ENCODE results near the gene KCNG2. TPM values are rescaled to one million over a fixed set of nuclear protein-coding genes. Genes with fewer than 3 reads are reported as not detected.

KCNG2 gene
- total and polyA plus RNA-seq, 2 experiments from 2014 or later: 0.13 to 0.52 TPM

- Mint-ChIP-seq H3K4me1 (peaks cover 2% of the 10 kb centered on the region; the same call in 2 of the 3 replicates), H3K27me3 (ENCODE audit: insufficient read depth, low read depth, poor library complexity) (peaks cover 6% of the 10 kb centered on the region), H3K36me3 (ENCODE audit: low read depth) (no peaks in the 10 kb centered on the region), H3K27ac (no peak overlapping the region; the same call in 1 of the 2 replicates), H3K9me3 (no peaks in the 10 kb centered on the region), H3K4me3 (no peak overlapping the region)
- Histone ChIP-seq H4K20me1 (replicated peaks; ENCODE audit: insufficient read depth) (no peaks in the 10 kb centered on the region), H3K4me3 (no peak overlapping the region), H3K27ac (ENCODE audit: low read depth) (no peak overlapping the region), H3K27me3 (ENCODE audit: insufficient read depth) (no peaks in the 10 kb centered on the region), H3K79me2 (replicated peaks; ENCODE audit: insufficient read depth) (no peaks in the 10 kb centered on the region), H3K36me3 (ENCODE audit: insufficient read depth) (no peaks in the 10 kb centered on the region), H3F3A (replicated peaks; ENCODE audit: low read depth) (no peaks in the 10 kb centered on the region), H3K4me1 (ENCODE audit: insufficient read depth) (no peaks in the 10 kb centered on the region), H3K4me2 (no peak overlapping the region), H2AFZ (no peak overlapping the region), H3K9me2 (ENCODE audit: insufficient read depth) (no peaks in the 10 kb centered on the region)
- DNase-seq (ENCODE audit: low spot score) (no peak), ATAC-seq (no peak)
- TF ChIP-seq ZNF462 (CRISPR knock-in tag; IDR thresholded peaks at IDR 0.05) (no peak), POLR2AphosphoS5 (IDR thresholded peaks at IDR 0.05; ENCODE audit: low read depth) (no peak), STAT1 (IDR thresholded peaks at IDR 0.05; ENCODE audit: unreplicated experiment) (no peak), EZH2phosphoT487 (IDR thresholded peaks at IDR 0.05; ENCODE audit: unreplicated experiment) (no peak), ZNF114 (CRISPR knock-in tag; IDR thresholded peaks at IDR 0.05) (no peak), ZNF331 (CRISPR knock-in tag; IDR thresholded peaks at IDR 0.05; ENCODE audit: low read depth) (no peak), NANOG (IDR thresholded peaks at IDR 0.05; ENCODE audit: borderline replicate concordance) (no peak), EZH2 (IDR thresholded peaks at IDR 0.05; ENCODE audit: low read depth, unreplicated experiment) (no peak), CREB1 (CRISPR knock-in tag; IDR thresholded peaks at IDR 0.05; ENCODE audit: low read depth) (no peak)
- TF ChIP-seq, protein P1, sequence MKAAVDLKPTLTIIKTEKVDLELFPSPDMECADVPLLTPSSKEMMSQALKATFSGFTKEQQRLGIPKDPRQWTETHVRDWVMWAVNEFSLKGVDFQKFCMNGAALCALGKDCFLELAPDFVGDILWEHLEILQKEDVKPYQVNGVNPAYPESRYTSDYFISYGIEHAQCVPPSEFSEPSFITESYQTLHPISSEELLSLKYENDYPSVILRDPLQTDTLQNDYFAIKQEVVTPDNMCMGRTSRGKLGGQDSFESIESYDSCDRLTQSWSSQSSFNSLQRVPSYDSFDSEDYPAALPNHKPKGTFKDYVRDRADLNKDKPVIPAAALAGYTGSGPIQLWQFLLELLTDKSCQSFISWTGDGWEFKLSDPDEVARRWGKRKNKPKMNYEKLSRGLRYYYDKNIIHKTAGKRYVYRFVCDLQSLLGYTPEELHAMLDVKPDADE (IDR thresholded peaks at IDR 0.05): no peak
- TF ChIP-seq, protein P2, sequence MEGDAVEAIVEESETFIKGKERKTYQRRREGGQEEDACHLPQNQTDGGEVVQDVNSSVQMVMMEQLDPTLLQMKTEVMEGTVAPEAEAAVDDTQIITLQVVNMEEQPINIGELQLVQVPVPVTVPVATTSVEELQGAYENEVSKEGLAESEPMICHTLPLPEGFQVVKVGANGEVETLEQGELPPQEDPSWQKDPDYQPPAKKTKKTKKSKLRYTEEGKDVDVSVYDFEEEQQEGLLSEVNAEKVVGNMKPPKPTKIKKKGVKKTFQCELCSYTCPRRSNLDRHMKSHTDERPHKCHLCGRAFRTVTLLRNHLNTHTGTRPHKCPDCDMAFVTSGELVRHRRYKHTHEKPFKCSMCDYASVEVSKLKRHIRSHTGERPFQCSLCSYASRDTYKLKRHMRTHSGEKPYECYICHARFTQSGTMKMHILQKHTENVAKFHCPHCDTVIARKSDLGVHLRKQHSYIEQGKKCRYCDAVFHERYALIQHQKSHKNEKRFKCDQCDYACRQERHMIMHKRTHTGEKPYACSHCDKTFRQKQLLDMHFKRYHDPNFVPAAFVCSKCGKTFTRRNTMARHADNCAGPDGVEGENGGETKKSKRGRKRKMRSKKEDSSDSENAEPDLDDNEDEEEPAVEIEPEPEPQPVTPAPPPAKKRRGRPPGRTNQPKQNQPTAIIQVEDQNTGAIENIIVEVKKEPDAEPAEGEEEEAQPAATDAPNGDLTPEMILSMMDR (conservative IDR thresholded peaks at IDR 0.05; ENCODE audit: low read depth in 2 of 2): no peak
These were observed 70.5 kb downstream of the KCNG2 start for GRCh38 chr18:79868168-79868784.

Data from GM23338 (cell line).